HepG2 (cell line): ENCODE measurements around the gene DCPS. TPM values are rescaled to one million over a fixed set of nuclear protein-coding genes. Genes with fewer than 3 reads are reported as not detected.

ENCODE experiments used
- ATF3 ChIP-seq: sonication (generic); formaldehyde crosslinking; IDR thresholded peaks from 2 replicates; pipeline ENCODE4 v1.4.0; 2020; ENCODE audit warnings: missing genetic modification reagents
- ESRRA ChIP-seq: sonication (generic); formaldehyde crosslinking; IDR thresholded peaks from 2 replicates; pipeline ENCODE4 v1.5.1; 2020; ENCODE audit warnings: mild to moderate bottlenecking, low read depth, missing genetic modification reagents
- FOSL2 ChIP-seq: sonication (generic); formaldehyde crosslinking; IDR thresholded peaks from 2 replicates; pipeline ENCODE4 v1.4.0; 2020; ENCODE audit warnings: missing genetic modification reagents
- FOXA3 ChIP-seq: IDR thresholded peaks from 2 replicates; pipeline ENCODE4 v1.6.1; 2016; ENCODE audit warnings: missing genetic modification reagents, missing compliant biosample characterization
- FOXM1 ChIP-seq: sonication (generic); formaldehyde crosslinking; IDR thresholded peaks from 2 replicates; pipeline ENCODE4 v1.5.0; 2020; ENCODE audit warnings: missing genetic modification reagents
- KDM3A ChIP-seq: IDR thresholded peaks from 2 replicates; pipeline ENCODE4 v1.6.1; 2018; ENCODE audit warnings: low read depth, missing compliant biosample characterization
- MIER2 ChIP-seq: IDR thresholded peaks from 2 replicates; pipeline ENCODE4 v1.6.1; 2016; ENCODE audit warnings: missing biosample characterization, missing genetic modification reagents
- PITX1 ChIP-seq: sonication (generic); formaldehyde crosslinking; IDR thresholded peaks from 2 replicates; pipeline ENCODE4 v1.5.1; 2020; ENCODE audit warnings: mild to moderate bottlenecking, missing genetic modification reagents
- TARDBP ChIP-seq: sonication (generic); formaldehyde crosslinking; IDR thresholded peaks from 2 replicates; pipeline ENCODE4 v1.8.0; 2022; ENCODE audit warnings: mild to moderate bottlenecking, missing genetic modification reagents
- TFE3 ChIP-seq: IDR thresholded peaks from 2 replicates; pipeline ENCODE4 v1.6.1; 2016
- ZNF224 ChIP-seq: sonication (generic); formaldehyde crosslinking; IDR thresholded peaks from 2 replicates; pipeline ENCODE4 v1.5.0; 2020; ENCODE audit warnings: mild to moderate bottlenecking, missing genetic modification reagents
- ZNF383 ChIP-seq: sonication (generic); formaldehyde crosslinking; IDR thresholded peaks from 2 replicates; pipeline ENCODE4 v1.4.0; 2020; ENCODE audit warnings: missing genetic modification reagents, mild to moderate bottlenecking, borderline replicate concordance
- ZNF678 ChIP-seq: sonication (generic); formaldehyde crosslinking; IDR thresholded peaks from 2 replicates; pipeline ENCODE4 v1.4.0; 2020; ENCODE audit warnings: mild to moderate bottlenecking, missing genetic modification reagents
- polyA plus RNA-seq, 8 experiments: library from polyadenylated mRNA; depleted of rRNA in 3 of 8; stranded (reverse) in 7 of 8; unstranded in 1 of 8; fragments of >200 nt; fragmentation: Illumina TruSeq in 4 of 8; extraction: Trizol in 4 of 8; gene quantifications; 2 replicates each; pipeline versions ENCODE4 v1.2.1 to v1.2.3, GENCODE V29; 2011 to 2016; ENCODE audit warnings: low read depth in 4 of 8, missing spikeins in 1 of 8, mixed read lengths in 1 of 8; ENCODE audit not compliant: insufficient read depth in 1 of 8
- total RNA-seq, 5 experiments: library from RNA; depleted of rRNA; stranded (reverse); fragments of >200 nt; fragmentation: Illumina TruSeq; extraction: Trizol; gene quantifications; 2 replicates each; pipeline ENCODE4 v1.2.3, GENCODE V29; 2016; ENCODE audit warnings: low read depth in 1 of 5
- TF ChIP-seq, protein P1 (sequence below): sonication (generic); formaldehyde crosslinking; IDR thresholded peaks from 2 replicates; pipeline ENCODE4 v1.5.1; 2020; ENCODE audit warnings: mild to moderate bottlenecking, missing genetic modification reagents
- TF ChIP-seq, protein P2 (sequence below): sonication (generic); formaldehyde crosslinking; IDR thresholded peaks from 2 replicates; pipeline ENCODE4 v1.4.0; 2020; ENCODE audit warnings: missing genetic modification reagents

Gene DCPS
- total and polyA plus RNA-seq, 2 of the 13 experiments (the other 11 are each of a cell fraction or from before 2014, with no cell fraction given): 21.9 to 22.5 TPM

DNA sequence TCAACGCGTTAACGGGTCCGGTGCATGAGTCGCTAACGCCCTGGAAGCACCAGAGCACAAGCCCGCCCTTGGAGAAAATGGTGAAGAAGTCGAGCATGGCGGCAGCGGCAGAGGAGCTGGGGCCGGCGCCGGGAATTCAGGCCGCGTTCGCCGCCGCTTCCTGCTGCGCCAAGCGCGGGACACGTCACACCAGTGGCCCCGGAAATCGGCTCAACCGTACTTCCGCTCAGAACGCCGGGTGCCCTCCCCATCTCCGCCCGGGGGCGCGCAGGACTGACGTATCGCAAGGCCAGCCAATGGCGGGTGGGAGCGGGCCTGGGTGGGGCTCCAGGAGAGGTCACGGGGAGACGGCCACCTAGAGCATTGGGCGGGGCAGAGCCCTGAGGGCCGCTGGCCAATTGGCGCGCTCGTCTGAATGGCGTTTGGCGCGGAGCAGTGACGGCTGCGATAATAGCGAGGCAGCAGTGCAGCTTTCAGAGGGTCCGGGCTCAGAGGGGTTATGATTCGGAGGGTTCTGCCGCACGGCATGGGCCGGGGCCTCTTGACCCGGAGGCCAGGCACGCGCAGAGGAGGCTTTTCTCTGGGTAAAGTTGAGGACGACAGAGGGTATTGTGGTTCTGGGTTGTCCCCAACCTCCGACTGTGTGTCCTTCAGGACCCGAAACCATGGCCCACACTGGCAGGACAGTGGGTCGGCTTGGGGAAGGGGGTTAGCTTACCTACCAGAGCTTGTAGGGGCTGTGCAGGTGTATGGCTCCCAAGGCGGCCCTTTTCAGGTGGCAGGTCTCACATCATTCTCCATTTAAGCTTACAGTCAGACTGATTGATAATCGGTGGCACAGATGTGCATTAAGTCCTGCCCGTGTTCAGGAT lies 34.9 kb upstream of the DCPS start, which contains the start of the genes FOXRED1 and SRPRA (continued):
- TF ChIP-seq FOXM1: no peak
- TF ChIP-seq FOSL2: peak; percentile 50; the same call in 1 of the 2 replicates
- TF ChIP-seq, protein P1, sequence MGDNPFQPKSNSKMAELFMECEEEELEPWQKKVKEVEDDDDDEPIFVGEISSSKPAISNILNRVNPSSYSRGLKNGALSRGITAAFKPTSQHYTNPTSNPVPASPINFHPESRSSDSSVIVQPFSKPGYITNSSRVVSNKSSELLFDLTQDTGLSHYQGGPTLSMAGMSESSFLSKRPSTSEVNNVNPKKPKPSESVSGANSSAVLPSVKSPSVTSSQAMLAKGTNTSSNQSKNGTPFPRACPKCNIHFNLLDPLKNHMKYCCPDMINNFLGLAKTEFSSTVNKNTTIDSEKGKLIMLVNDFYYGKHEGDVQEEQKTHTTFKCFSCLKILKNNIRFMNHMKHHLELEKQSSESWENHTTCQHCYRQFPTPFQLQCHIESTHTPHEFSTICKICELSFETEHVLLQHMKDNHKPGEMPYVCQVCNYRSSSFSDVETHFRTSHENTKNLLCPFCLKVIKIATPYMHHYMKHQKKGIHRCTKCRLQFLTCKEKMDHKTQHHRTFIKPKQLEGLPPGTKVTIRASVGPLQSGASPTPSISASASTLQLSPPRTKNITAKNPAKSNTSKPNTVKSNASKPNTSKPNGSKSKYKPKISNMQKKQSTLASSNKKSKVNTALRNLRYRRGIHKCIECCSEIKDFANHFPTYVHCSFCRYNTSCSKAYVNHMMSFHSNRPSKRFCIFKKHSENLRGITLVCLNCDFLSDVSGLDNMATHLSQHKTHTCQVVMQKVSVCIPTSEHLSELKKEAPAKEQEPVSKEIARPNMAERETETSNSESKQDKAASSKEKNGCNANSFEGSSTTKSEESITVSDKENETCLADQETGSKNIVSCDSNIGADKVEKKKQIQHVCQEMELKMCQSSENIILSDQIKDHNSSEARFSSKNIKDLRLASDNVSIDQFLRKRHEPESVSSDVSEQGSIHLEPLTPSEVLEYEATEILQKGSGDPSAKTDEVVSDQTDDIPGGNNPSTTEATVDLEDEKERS (CRISPR knock-in tag): no peak
- peak; percentile 45; the same call in 1 of the 2 replicates for TF ChIP-seq ATF3 (CRISPR knock-in tag)
- TF ChIP-seq, protein P2, sequence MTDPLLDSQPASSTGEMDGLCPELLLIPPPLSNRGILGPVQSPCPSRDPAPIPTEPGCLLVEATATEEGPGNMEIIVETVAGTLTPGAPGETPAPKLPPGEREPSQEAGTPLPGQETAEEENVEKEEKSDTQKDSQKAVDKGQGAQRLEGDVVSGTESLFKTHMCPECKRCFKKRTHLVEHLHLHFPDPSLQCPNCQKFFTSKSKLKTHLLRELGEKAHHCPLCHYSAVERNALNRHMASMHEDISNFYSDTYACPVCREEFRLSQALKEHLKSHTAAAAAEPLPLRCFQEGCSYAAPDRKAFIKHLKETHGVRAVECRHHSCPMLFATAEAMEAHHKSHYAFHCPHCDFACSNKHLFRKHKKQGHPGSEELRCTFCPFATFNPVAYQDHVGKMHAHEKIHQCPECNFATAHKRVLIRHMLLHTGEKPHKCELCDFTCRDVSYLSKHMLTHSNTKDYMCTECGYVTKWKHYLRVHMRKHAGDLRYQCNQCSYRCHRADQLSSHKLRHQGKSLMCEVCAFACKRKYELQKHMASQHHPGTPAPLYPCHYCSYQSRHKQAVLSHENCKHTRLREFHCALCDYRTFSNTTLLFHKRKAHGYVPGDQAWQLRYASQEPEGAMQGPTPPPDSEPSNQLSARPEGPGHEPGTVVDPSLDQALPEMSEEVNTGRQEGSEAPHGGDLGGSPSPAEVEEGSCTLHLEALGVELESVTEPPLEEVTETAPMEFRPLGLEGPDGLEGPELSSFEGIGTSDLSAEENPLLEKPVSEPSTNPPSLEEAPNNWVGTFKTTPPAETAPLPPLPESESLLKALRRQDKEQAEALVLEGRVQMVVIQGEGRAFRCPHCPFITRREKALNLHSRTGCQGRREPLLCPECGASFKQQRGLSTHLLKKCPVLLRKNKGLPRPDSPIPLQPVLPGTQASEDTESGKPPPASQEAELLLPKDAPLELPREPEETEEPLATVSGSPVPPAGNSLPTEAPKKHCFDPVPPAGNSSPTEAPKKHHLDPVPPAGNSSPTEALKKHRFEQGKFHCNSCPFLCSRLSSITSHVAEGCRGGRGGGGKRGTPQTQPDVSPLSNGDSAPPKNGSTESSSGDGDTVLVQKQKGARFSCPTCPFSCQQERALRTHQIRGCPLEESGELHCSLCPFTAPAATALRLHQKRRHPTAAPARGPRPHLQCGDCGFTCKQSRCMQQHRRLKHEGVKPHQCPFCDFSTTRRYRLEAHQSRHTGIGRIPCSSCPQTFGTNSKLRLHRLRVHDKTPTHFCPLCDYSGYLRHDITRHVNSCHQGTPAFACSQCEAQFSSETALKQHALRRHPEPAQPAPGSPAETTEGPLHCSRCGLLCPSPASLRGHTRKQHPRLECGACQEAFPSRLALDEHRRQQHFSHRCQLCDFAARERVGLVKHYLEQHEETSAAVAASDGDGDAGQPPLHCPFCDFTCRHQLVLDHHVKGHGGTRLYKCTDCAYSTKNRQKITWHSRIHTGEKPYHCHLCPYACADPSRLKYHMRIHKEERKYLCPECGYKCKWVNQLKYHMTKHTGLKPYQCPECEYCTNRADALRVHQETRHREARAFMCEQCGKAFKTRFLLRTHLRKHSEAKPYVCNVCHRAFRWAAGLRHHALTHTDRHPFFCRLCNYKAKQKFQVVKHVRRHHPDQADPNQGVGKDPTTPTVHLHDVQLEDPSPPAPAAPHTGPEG (CRISPR knock-in tag): 0 out of 2 replicates have a peak, but pooled peaks have one; percentile 10
- peak; percentile 36 for TF ChIP-seq FOXA3
- peak; percentile 25; the same call in 1 of the 2 replicates for TF ChIP-seq MIER2 (CRISPR knock-in tag)
- peak; percentile 42; the same call in 1 of the 2 replicates for TF ChIP-seq TARDBP (CRISPR knock-in tag)
- TF ChIP-seq TFE3 (CRISPR knock-in tag): peak; percentile 81; the same call in 1 of the 2 replicates
- TF ChIP-seq ZNF224 (CRISPR knock-in tag): no peak; the same call in 1 of the 2 replicates
- TF ChIP-seq ZNF383 (CRISPR knock-in tag): peak; percentile 49; the same call in 1 of the 2 replicates
- TF ChIP-seq KDM3A (CRISPR knock-in tag): peak; percentile 33; the same call in 1 of the 2 replicates
- TF ChIP-seq PITX1 (CRISPR knock-in tag): no peak
- 0 out of 2 replicates have a peak, but pooled peaks have one; percentile 29 for TF ChIP-seq ESRRA (CRISPR knock-in tag)
- 0 out of 2 replicates have a peak, but pooled peaks have one; percentile 73 for TF ChIP-seq ZNF678 (CRISPR knock-in tag)
